HL-60 (cell line): Measurements from ENCODE around the gene GNAT1.

Experiments
- POLR2AphosphoS5 ChIP-seq: IDR thresholded peaks from 2 replicates; pipeline ENCODE4 v1.6.1; 2012; ENCODE audit warnings: low read depth
- SPI1 ChIP-seq: IDR thresholded peaks from 2 replicates; pipeline ENCODE4 v1.6.1; 2012; ENCODE audit warnings: low read depth, mild to moderate bottlenecking, borderline replicate concordance
- TF ChIP-seq, protein P1 (sequence below): IDR thresholded peaks from one replicate; pipeline ENCODE4 v1.5.1; 2011; ENCODE audit warnings: low read length, control low read depth, inconsistent platforms; ENCODE audit not compliant: insufficient read depth

DNA sequence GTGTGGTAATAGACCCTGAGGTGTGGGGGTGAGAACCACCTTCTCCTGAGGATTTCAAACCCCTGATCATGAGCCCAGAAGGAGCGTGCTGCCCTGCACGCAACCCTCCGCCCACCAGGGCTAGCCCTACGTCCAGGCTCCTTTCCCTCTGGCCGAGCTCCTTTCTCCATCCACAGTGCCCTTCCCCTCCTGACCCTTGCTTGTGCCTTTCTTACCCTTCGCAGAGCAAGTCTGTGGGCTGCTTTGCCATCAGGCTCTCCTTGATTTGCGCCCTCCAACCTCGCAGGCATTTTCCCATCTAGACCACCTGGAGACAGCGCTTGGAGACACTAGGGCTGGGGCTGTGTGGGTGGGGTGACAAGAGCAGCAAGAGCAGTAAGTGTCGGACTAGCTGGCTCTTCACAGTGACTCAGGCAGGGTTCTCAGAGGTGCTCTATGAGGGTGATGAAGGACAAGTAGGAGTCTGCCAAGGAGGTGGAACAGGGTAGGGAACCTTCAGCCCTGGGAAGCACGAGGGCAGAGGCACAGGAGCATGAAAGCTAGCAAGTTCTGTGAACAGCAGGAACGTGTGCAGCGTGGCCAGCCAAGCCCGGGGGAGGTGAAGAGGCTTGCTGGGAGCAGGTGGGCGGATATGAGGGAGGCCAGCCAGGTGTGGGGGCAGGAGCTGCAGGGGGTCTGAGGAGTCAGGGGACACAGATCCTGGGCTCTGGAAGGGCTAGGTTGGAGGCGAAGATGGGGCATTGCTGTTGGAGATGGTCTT is 11.1 kb downstream of the GNAT1 start:
- TF ChIP-seq, protein P1, sequence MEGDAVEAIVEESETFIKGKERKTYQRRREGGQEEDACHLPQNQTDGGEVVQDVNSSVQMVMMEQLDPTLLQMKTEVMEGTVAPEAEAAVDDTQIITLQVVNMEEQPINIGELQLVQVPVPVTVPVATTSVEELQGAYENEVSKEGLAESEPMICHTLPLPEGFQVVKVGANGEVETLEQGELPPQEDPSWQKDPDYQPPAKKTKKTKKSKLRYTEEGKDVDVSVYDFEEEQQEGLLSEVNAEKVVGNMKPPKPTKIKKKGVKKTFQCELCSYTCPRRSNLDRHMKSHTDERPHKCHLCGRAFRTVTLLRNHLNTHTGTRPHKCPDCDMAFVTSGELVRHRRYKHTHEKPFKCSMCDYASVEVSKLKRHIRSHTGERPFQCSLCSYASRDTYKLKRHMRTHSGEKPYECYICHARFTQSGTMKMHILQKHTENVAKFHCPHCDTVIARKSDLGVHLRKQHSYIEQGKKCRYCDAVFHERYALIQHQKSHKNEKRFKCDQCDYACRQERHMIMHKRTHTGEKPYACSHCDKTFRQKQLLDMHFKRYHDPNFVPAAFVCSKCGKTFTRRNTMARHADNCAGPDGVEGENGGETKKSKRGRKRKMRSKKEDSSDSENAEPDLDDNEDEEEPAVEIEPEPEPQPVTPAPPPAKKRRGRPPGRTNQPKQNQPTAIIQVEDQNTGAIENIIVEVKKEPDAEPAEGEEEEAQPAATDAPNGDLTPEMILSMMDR: no peak
- TF ChIP-seq POLR2AphosphoS5 (no peak), SPI1 (no peak)
